Stimulated activated CD4-positive, alpha-beta T cell treated with anti-CD3 and anti-CD28 coated beads, Interleukin-4, amount 100 ng/mL, for 4 hours (primary cell): Measurements from ENCODE around the gene CCDC30.

Source experiments
- DNase-seq, 2 experiments: peaks; one replicate each; pipeline ENCODE4 v3.0.0-alpha.2; 2020

Gene CCDC30

DNA sequence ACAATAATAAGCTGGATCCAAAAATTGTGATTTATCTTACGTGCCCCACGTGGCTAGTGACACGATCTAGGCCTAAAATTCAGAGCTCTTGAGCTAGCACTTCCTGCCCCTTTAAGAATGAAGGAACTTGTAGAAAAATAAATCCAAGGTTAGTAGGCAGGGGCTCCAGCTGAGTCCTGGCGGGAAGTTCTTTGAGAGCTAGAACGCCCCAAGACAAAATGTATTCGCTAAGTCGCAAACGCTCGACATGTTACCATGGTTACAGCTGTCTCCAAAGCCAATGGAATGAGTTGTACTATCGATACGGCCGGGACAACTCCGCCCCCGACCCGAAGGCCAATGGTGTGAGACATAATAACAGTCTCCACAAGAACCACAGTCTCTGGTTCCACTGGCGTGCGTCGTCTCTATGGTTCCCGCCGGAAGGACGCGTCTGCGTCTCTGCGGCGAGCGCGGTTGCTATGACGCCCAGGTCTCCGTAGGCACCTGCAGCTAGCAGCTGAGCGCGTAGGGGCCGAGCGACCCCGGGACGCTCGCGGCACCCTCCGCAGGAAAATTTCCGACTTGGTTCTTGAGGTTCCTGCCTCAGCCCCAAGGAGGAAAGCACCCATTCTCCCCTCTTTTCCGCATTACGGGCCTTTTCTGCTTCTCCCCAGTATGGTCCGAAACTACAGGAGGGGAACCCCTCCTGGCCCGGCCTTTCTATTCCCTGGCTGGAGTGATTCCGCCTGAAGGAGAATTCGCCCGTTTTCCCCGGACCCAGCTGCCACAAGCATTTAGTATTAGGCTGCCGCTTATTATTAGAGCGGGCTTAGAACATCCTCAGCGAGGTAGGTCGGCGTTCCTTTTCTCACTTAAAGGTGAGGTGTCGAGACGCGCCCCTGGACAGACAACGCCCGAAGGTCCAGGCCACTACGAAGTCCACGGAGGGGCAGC lies at the start of gene CCDC30:
Gene CCDC30 (plus strand): TSS at position 459 of the 936 bp plus-strand sequence. CDS start 17,266 bp downstream, outside the sequence.
- DNase-seq, result peak; percentile 85 to 97

DNA sequence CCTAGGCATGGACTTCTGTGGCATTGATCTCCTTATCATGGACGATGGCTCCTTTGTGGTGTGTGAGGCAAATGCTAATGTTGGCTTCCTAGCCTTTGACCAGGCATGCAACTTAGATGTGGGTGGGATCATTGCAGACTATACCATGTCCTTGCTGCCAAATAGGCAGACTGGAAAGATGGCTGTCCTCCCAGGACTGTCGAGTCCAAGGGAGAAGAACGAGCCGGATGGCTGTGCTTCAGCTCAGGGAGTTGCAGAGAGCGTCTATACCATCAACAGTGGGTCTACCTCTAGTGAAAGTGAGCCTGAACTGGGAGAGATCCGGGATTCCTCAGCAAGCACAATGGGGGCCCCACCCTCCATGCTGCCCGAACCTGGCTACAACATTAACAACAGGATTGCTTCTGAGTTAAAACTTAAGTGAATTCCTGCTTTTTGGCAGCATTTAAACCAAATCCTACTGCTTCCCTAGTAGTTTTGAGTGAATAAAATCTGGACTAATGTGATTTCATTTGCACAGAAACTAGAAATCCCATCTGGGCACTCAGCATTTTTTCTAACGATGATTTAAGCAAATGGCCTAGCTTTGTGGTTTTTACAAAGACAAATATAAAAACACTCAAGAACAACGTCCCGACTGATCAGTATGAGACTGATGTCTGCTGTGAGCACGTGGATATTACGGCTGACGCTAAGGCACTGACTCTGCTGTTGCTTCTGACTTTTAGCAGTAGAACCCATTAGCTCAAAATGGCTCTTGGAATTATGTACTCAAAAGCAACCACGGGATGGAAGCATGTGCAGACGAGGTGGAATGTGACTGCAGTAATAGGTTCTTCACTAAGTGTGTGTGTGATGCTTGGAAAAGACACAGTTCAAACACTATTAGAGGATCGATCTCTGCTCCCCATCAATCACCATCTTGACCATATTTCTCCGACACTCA lies 48.3 kb upstream of the CCDC30 start:
- DNase-seq, result no peak

DNA sequence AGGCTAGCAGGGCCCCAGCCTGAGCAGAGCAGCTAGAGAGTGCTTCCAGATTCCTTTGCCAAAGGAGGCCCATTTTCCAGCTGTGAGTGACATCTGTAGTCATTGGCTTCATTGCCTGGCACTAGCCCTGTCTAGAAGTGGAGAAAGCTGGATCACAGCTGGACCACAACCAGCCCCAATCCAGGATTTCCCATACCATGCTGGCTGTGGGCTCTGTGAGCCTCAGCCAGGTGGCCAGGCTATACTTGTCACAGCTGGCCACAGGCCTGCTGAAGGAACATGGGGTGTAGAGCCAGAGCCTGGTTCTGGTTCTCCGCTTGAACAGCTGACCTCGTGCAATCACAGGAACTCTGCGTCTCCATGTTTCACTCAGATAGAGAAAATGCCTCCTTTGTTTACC lies 45.9 kb upstream of the CCDC30 start:
- DNase-seq, result no peak

DNA sequence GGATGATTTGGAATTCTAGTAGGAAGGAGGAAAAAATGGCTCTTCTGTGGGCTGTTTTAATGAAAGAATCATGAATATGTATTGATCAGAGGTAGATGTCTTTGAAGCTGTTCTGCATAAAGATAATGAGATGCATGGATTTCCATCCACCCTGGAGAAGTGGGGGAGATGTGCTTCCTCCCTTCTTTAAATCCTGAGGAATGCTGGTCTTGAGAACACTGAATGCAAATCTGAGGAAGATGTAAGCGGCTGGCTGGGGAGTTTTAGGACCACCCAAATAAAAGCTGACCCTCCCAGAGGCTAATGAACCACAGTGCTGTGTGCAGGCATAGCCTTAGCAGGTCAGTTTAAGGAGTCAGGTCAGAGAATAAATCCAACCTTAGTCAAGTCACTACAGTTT lies 44.6 kb upstream of the CCDC30 start:
- DNase-seq, result no peak

DNA sequence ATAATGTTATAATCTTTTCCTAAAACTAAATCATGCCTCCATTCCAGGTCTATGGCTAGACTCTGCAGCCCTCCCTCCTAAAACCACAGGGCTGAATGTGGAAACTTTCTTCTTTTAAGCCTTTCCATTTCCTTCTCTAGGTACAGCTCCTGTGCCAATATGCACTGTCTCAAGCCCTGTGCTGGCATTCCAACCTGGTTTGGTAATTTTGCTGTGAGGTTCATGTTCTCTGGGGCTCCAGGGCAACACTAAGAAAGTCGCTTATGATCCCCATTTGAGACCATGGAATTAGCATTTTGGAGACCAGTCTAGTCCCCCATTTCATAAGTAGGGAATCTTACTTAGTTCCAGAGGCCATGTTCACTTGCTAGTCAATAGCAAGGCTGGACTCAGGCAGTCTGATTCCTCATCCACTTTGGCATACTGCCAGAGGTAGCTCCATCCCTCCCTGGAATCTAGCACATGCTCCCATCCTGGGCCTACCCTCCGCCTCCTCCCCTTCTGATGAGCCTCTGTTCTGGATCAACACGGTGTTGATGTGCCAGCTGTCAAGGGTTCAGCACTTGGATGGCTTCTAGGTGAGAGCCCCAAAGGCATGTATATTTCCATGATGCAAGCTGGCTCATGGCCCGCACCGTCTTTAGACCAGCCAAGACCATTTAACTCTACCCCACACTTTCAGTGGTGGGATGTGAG lies 43.8 kb upstream of the CCDC30 start:
- no peak for DNase-seq

DNA sequence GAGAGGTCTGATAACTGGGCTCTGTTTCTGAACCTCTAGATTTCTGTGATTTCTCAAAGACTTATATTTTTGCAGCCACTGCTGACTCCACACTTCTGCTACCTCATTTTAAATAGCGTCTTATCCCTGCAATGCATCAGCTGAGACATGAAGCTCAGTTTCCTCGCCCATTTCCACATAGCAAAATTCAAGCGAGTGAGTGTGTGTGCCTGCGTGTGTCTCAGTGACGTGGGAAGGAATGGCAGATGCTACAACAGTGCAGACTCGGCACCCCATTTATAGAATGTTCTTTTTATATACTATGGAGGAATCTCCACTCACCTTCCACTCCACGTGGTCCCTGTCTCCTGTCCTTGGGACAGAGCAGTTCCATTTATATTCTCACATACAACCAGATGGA lies 43.0 kb upstream of the CCDC30 start:
- DNase-seq, result no peak

DNA sequence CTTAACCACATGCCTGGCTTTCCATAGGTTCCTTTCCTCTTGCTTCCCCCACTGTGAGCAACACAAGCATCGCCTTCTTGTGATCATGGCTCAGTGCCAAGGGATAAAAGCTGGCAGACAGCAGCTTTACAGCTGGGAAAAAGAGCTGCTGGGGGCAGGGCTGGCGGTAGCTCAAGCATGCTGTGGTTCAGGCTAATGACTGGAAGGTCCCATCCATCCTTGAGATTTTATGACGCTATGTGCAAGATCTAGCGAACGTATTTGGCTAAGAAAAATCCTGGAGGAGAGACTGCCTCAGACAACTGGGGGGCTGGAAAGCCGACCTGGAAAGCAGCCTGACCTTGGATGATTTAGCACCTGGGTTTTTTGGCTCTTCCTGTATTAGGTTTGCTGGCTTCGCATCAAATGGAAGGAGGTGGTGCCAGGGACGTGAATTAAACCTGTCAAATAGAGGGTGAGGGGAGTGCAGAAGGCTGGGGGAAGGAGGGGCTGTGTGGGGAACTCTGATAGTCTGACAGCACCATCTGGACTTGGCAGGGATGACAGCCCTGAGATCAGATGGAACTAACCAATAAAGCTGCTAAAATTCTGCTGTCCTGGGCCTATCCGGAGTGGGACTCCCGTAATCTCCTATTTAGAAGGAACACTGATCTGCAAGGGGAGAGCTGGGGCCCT lies 42.0 kb upstream of the CCDC30 start:
- no peak for DNase-seq

DNA sequence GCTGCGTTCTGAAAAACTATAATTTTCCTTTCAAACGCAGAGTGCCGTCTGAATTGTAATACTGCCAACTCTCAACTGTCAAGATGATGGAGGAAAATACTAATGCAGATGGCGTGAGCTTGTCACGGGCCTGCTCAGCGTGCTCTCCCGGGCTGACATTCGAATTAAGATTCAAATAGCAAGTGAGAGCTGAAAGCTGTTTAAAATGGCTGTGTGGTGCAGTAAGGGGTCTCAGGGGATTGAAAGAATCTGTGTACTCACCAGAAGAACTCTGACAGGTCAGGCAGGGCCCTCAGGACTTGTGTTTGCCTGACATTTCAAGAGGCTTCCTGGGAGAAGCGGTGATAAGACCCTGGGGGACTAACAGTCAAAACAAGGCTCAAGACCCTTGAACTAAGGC lies 40.3 kb upstream of the CCDC30 start:
- DNase-seq, result no peak

DNA sequence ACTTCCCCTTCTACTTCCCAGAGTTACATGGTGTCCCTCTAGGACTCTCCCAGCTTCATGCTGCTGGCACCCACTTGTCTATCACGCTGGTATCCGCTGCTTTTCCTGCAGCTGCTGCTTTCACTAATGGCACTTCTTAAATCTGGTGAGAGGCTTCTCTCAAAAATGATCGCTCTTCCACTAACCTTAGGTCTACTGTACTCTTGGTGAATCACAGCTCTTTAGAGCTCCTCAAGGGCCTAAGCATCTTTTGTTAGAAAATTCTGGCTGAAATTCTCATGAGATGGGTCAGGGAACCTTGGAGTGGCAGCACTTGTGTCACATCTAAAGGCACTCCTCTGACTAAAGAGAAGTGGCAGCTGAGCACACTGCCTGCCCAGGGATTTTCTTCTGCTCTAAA lies 39.4 kb upstream of the CCDC30 start:
- DNase-seq, result no peak

DNA sequence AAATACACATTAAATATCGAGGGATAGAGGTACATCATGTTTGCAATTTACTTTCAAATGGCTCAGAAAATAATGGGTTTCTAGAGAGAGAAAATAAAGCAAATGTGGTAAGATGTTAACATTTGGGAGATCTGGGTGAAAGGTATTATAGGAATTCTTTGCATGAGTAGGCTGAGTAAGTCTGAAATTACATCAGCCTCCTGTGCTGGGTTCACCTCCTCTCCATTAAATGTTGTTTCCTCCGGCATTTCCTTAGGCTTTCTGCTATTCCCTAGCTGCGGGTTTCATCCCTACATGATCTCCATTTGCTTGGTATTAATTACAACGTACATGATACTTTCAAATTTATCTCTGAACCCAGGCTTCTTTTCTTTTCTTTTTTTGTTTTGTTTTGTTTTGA lies 38.9 kb upstream of the CCDC30 start:
- DNase-seq, result no peak

DNA sequence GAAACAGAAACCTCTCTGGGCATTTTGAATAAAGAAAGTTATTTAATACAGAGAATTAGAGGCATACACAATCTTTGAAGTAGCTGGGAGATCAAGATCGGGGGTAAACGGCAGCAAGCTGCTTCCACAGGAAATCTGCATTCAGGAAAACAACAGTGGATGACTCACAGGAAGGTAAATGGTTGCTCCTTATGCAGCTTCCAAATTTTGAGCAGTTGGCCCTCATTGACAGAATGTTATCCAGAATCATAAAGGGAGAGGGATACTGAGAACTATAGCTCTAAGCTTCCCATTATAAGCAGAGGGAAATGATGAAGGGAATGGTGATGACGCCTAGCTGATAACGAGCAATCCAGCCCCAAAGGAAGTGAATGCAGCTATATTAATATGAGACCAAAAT lies 35.8 kb upstream of the CCDC30 start:
- DNase-seq, result no peak

DNA sequence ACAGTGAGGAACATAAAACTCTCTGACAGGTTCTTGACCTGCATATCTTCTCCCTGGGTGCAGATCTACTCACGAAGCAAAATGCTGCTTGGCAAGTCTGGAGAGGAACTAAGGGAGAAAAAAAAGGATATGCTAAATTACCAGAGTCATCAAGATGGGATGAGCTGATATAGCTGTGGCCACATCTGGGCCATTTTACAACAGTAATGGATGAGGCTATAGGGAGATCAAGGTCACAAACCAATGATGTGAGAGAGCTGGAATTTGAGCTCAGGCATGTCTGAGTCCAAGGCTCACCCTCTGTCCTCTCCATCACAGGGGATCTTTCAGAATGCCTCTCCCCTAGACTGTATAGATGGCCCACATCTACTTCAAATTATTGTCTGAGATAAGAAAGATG lies 33.5 kb upstream of the CCDC30 start:
- no peak for DNase-seq

DNA sequence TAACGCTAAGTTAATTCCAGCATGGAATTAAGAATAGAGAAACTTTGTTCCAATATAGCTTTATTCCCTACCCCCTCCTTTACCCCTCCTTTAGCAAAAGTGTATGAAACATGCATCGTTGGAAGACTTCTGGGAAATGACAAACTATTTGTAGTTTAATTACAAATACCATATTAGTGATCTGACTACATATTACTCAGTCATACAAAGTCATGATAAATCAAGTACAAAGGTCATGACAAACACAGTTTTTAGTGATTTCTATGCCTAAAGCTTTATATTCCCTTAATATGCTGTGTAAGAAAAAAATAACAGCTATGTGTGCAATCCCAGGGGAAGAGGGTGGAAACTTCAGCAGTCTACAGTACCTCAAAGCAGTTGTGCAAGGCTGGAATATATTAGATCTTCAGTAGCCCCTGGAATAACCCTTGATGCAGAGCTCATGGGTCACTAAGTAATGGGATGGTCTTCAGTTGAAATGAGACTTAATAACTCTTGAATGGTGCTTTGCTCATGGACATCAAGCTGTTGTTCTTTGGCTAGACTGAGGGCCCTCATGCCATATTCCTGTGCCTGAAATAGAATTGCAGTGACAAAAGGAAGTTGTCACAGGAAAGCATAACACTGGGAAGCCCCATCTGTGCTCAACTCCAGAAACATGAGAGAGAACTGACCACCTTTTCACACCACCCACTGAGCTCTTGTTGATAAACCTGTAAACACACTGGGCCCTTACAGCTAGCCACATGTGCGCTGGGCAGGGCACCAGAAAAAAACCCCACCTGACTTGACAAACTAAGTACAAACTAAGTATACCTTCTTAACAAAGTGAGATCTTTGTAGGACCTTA lies 32.6 kb upstream of the CCDC30 start:
- no peak for DNase-seq

DNA sequence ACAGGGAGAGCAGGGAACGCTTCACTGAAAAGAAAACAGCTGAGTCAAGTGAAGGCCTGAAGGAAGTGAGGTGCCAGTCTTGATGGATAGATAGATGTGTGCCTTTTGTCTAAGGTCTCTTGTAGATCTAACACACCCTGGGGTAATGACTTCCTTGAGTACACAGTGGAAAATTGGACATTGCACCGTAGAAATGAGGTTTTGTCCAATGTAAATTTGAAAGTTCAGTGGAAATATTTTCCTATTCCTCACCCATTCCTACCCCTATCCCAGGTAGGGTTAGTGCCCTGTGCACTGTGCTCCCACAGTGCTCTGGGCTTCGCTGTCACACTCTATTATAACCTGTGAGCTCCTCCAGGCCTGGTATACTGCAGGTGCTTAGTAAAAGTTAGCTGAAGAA lies 31.6 kb upstream of the CCDC30 start:
- DNase-seq, result no peak

DNA sequence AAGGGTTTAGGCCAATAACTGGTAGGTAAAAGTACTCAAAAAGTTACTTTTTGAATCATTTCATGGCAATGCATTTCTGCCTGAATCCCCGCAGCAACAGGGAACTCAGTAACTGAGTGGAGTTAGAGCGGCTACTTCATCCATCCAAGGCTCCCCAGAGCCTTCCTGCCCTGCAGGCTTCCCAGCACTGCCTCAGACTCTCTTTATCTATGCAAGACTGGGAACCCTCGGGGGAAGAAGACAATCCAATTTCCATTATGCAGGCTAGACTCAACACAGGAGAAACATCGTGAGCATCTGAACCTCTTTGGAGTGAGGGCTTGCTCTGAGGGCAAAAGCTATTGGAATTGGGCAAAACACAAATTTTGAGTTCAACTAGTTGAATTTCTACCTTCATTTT lies 30.4 kb upstream of the CCDC30 start:
- no peak for DNase-seq

DNA sequence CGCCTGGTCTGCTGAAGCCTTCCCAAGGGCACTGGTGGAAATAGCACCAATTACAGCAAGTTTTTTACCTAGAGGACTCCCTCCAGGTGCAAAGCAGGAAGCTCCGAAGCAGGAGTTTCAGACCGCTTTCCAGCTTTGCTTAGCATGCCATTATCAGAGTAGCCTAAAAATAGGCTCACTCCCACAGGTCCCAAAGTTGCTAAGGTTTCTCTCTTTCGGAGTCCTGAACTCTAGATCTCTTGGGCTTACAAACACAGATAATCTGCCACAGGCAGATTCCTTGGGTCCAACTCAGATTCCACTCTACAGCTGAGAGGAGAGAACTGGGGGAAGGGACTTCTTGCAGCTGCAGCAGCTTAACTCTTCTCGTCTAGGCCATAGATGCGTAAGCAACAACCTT lies 29.7 kb upstream of the CCDC30 start:
- DNase-seq, result no peak

DNA sequence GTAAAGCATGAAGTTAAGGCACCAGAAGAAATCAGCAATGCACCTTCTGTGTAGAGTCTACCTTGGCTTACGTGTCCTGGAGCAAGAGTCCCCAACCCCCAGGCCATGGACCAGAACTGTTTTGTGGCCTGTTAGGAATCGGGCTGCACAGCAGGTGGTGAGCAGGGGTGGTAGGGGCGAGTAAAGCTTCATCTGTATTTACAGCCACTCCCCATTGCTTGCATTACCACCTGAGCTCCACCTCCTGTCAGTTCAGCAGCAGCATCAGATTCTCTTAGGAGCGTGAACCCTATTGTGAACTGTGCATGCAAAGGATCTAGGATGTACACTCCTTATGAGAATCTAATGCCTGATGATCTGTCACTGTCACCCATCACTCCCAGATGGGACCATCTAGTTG lies 28.7 kb upstream of the CCDC30 start:
- DNase-seq, result no peak

DNA sequence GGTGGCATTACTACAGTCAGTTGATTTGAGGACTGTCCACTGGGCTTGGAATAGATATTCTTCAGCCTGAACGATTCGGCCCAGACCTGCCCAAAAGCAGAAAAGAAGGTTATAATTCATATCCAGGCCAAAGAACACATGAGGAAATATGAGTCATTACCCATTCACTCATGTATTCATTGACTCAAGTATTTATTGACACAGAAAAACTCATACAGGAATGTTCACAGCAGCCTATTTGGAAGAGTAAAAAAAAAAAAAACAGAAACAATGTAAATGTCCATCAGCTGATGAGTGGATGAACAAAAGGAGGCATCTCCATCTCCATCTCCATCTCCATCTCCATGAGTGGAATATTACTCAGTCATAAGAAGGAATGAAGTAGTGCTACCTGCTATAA lies 23.1 kb upstream of the CCDC30 start:
- DNase-seq, result no peak

DNA sequence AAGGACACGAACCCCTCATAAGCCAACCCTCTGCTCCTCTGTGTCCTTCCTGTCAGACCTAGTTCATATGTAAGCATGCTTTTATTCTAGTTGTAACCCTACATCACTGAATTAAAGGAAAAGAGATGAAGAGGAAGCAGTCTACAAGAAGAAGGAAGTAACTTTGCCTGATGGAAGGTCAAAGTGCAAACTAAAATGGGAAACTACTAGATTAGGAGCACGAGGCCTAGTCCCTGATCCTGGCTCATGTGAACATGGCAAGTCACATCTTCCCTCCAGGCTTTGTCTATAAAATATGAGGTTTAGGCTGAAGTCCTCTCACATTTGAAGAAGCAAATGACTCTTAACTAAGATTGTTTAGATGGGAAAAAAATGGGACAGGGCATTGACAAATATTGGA lies 20.4 kb upstream of the CCDC30 start:
- no peak for DNase-seq

DNA sequence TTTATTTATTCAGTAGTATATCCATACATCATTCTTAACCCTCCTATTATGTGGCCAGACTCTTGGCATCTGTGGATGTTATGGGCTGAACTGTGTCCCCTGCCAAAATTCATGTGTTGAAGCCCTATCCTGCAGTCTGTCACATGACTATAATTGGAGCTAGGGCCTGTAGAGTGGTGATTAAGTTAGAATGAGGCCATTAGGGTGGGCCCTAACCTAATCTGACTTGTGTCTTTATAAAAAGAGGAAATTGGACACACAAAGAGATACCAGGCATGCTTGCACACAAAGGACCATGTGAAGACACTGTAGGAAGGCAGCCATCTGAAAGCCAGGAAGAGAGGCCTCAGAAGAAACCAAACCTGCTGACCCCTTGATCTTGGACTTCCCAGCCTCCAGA lies 13.8 kb upstream of the CCDC30 start:
- no peak for DNase-seq

DNA sequence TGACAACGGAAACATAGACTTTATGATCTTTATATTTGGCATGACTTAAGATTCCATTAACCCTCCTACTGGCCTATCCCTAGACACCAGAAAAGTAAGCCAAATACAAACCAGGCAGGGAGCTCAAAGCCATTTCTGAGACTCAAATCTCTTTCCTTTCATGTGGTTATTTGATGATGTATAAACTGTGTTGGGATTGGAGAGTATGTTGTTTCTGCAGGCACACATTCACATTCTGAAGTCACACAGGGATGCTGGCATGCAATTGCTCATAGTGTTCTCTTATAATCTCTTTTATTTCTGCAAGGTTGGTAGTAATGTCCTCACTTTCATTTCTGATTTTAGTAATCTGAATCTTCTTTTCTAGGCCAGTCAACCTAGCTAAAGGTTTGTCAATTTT lies 13.0 kb upstream of the CCDC30 start:
- DNase-seq, result no peak

DNA sequence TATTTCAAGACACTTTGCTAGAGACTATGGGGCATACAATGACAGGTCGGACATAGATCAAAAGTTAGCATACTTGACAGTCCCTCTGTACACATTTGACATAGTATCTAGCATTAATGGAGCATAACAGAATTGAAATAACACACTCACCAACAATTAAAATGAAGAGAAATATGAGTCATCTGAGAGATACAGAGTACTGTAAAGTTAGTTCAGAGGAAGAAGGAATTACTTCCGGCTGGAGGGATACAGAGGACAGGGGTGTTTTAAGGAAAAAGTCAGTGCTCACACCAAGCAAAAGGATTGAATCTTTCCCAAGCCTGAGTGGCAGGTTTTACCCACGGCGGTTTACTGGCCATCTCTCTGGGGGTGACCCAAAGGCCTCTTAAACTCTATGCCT lies 9.7 kb upstream of the CCDC30 start:
- DNase-seq, result no peak
